Measurements from ENCODE around the gene SH2D3C. TPM values are rescaled to one million over a fixed set of nuclear protein-coding genes. Genes with fewer than 3 reads are reported as not detected.
A peak's percentile ranks its signal among the peaks of the same experiment; 100 is the strongest.

The SH2D3C gene
- total and polyA plus RNA-seq, 9 of the 15 experiments (the other 6 are each of a cell fraction or from before 2014, with no cell fraction given), result 0.03 to 1.2 (median 0.22) TPM; not detected in 1

- CTCF ChIA-PET (ENCODE audit: low intra/inter-chr PET ratio), result no interaction called here
- WGBS (ENCODE audit: insufficient coverage, low coverage, missing lambda C conversion rate), result 6% methylated on average over 58 of the region's 65 CpGs
- H3K27ac ChIP-seq (ENCODE audit: extremely low read depth, low read depth, low read length), result peak within 1 kb of the TSS; percentile 64
- TF ChIP-seq RBM25 (IDR thresholded peaks at IDR 0.05; ENCODE audit: low read depth, low read length, severe bottlenecking) (no peak), MTA1 (IDR thresholded peaks at IDR 0.05; ENCODE audit: borderline replicate concordance) (peak; percentile 47; the same call in 1 of the 2 replicates), ZMIZ1 (IDR thresholded peaks at IDR 0.05; ENCODE audit: low read depth in 2 of 2, low read length in 2 of 2) (no peak), ELF1 (tag; IDR thresholded peaks at IDR 0.05) (peak; percentile 99), ZNF124 (CRISPR knock-in tag; IDR thresholded peaks at IDR 0.05) (no peak), BRF1 (IDR thresholded peaks at IDR 0.05; ENCODE audit: borderline replicate concordance, extremely low read depth, insufficient read length) (no peak), SP2 (IDR thresholded peaks at IDR 0.05; ENCODE audit: extremely low read depth, low read depth, low read length, poor library complexity, severe bottlenecking) (peak; percentile 53), NBN (IDR thresholded peaks at IDR 0.05; ENCODE audit: low read depth) (0 out of 2 replicates have a peak, but pooled peaks have one; percentile 69), GATAD2A (IDR thresholded peaks at IDR 0.05) (no peak), PRPF4 (IDR thresholded peaks at IDR 0.05; ENCODE audit: insufficient read depth, low read depth, low read length, poor library complexity, severe bottlenecking) (no peak), ZNF785 (CRISPR knock-in tag; IDR thresholded peaks at IDR 0.05) (no peak), ELK3 (CRISPR knock-in tag; IDR thresholded peaks at IDR 0.05) (no peak), RB1 (IDR thresholded peaks at IDR 0.05; ENCODE audit: low read depth) (peak; percentile 54; the same call in 1 of the 2 replicates), PKNOX1 (IDR thresholded peaks at IDR 0.05) (peak; percentile 89), SMAD4 (CRISPR knock-in tag; conservative IDR thresholded peaks at IDR 0.05) (peak; percentile 39; the same call in 1 of the 2 replicates)
These were observed 62.8 kb downstream of the SH2D3C start, which contains the start of the genes PTRH1 and TTC16 for GRCh38 chr9:127715470-127716337. Gene PTRH1 (minus strand): TSS chr9:127715663. CDS start chr9:127715639, 24 bp downstream. Gene TTC16 (plus strand): TSS chr9:127716079. CDS start chr9:127716146, 67 bp downstream.

More at GRCh38 chr9:127715470-127716337, 62.8 kb downstream of the SH2D3C start, which contains the start of the genes PTRH1 and TTC16:
- peak; percentile 97 to 99 (median 98) for DNase-seq (ENCODE audit: extremely low read depth in 1 of 4, low spot score in 3 of 4)
- Histone ChIP-seq H3K4me1 (replicated peaks in 1 of 2; ENCODE audit: control insufficient read depth in 2 of 2, insufficient read depth in 2 of 2, low read length in 2 of 2) (peaks cover 4 to 56% of the 10 kb centered on the region in 2 experiments; a peak in 4 of 5 replicates), H3K9ac (ENCODE audit: insufficient read depth in 1 of 2, low read depth in 2 of 2, low read length in 2 of 2) (peak within 1 kb of the TSS; percentile 69 to 98), H3K27me3 (ENCODE audit: control insufficient read depth in 2 of 2, insufficient read depth in 2 of 2, low read length in 2 of 2) (no peaks in the 10 kb centered on the region), H3K4me3 (peak within 1 kb of the TSS; percentile 74), H3K9me1 (ENCODE audit: control insufficient read depth, insufficient read depth, low read length) (peaks cover 4% of the 10 kb centered on the region), H3K79me2 (ENCODE audit: control insufficient read depth, insufficient read depth, low read length) (0 out of 3 replicates have a peak, but pooled peaks cover 3% of the 10 kb centered on the region), H3K36me3 (ENCODE audit: control insufficient read depth, insufficient read depth, low read length) (no peaks in the 10 kb centered on the region), H3K4me2 (ENCODE audit: insufficient read depth, low read length) (peak within 1 kb of the TSS; percentile 87), H4K20me1 (replicated peaks; ENCODE audit: control insufficient read depth, insufficient read depth, low read length) (peaks cover 3% of the 10 kb centered on the region; the same call in 1 of the 2 replicates), H3K9me3 (replicated peaks; ENCODE audit: control insufficient read depth, insufficient read depth, low read depth, low read length) (no peaks in the 10 kb centered on the region), H2AFZ (ENCODE audit: low read depth, low read length) (peak within 1 kb of the TSS; percentile 99)
- FAIRE-seq, result peak; percentile 96
- intact Hi-C loops (cut with micrococcal nuclease) (no loop called here), in situ Hi-C loops (cut with MboI) (no loop called here)
- peak; percentile 99 for ATAC-seq
- POLR2A ChIA-PET, result interaction anchor here (0.5 to 1.3 kb wide), 8 partner anchors 9 to 276 kb away, joined by 3 to 7 read pairs (median 4); partner anchors contain the start of gene TOR2A
- BruUV-seq (replicated peaks), result no TSS peak

Measured in K562 (cell line).